ENCODE results near the gene HDGFL2.
A peak's percentile ranks its signal among the peaks of the same experiment; 100 is the strongest.

HDGFL2 gene

GRCh38 chr19:4472174-4472974 lies at the start of gene HDGFL2:
TSS of gene HDGFL2 (plus strand) at chr19:4472297. CDS start at chr19:4472351, 54 bp downstream.
- Histone ChIP-seq H3K4me3 (ENCODE audit: low read depth in 1 of 2, low read length in 2 of 2) (peak within 1 kb of the TSS; percentile 71 to 100), H3K9ac (ENCODE audit: low read depth, low read length) (peak within 1 kb of the TSS; percentile 96), H3K36me3 (ENCODE audit: insufficient read depth, low read length) (peaks cover 25% of the 10 kb centered on the region), H4K20me1 (ENCODE audit: insufficient read depth, low read length) (peaks cover 28% of the 10 kb centered on the region), H3K79me2 (ENCODE audit: insufficient read depth, low read length) (peaks cover 41% of the 10 kb centered on the region), H3K4me2 (ENCODE audit: insufficient read depth, low read length) (peak within 1 kb of the TSS; percentile 95), H3K27me3 (ENCODE audit: insufficient read depth, low read length, poor library complexity) (no peaks in the 10 kb centered on the region), H3K27ac (ENCODE audit: low read length) (peak within 1 kb of the TSS; percentile 84), H3K4me1 (ENCODE audit: insufficient read depth, low read length) (peaks cover 31% of the 10 kb centered on the region), H3K9me3 (ENCODE audit: insufficient read depth, low read length, severe bottlenecking) (no peaks in the 10 kb centered on the region), H2AFZ (ENCODE audit: low read depth, low read length) (peak within 1 kb of the TSS; percentile 78)
- DNase-seq (no peak), ATAC-seq (ENCODE audit: insufficient read depth, low read depth) (no peak)
- TF ChIP-seq EZH2 (IDR thresholded peaks at IDR 0.05; ENCODE audit: borderline replicate concordance, low read depth, low read length, severe bottlenecking) (no peak), CTCF (IDR thresholded peaks at IDR 0.05; ENCODE audit: borderline replicate concordance, extremely low read depth, low read length, poor library complexity, severe bottlenecking) (no peak)

GRCh38 chr19:4423416-4424126 lies 48.5 kb upstream of the HDGFL2 start:
- Histone ChIP-seq H4K20me1 (ENCODE audit: insufficient read depth, low read length) (peaks cover 58% of the 10 kb centered on the region), H2AFZ (ENCODE audit: low read depth, low read length) (no peak overlapping the region), H3K36me3 (ENCODE audit: insufficient read depth, low read length) (peaks cover 86% of the 10 kb centered on the region), H3K9ac (ENCODE audit: low read depth, low read length) (no peak overlapping the region), H3K79me2 (ENCODE audit: insufficient read depth, low read length) (peaks cover 63% of the 10 kb centered on the region), H3K4me1 (ENCODE audit: insufficient read depth, low read length) (no peaks in the 10 kb centered on the region), H3K4me3 (ENCODE audit: low read depth in 1 of 2, low read length in 2 of 2) (no peak overlapping the region), H3K9me3 (ENCODE audit: insufficient read depth, low read length, severe bottlenecking) (no peaks in the 10 kb centered on the region), H3K27ac (ENCODE audit: low read length) (no peak overlapping the region), H3K27me3 (ENCODE audit: insufficient read depth, low read length, poor library complexity) (no peaks in the 10 kb centered on the region), H3K4me2 (ENCODE audit: insufficient read depth, low read length) (no peak overlapping the region)
- DNase-seq = no peak
- ATAC-seq (ENCODE audit: insufficient read depth, low read depth) = no peak
- TF ChIP-seq EZH2 (IDR thresholded peaks at IDR 0.05; ENCODE audit: borderline replicate concordance, low read depth, low read length, severe bottlenecking) (no peak), CTCF (IDR thresholded peaks at IDR 0.05; ENCODE audit: borderline replicate concordance, extremely low read depth, low read length, poor library complexity, severe bottlenecking) (no peak)

GRCh38 chr19:4425537-4425936 lies 46.6 kb upstream of the HDGFL2 start:
- Histone ChIP-seq H4K20me1 (ENCODE audit: insufficient read depth, low read length) (peaks cover 55% of the 10 kb centered on the region), H3K79me2 (ENCODE audit: insufficient read depth, low read length) (peaks cover 57% of the 10 kb centered on the region), H3K9me3 (ENCODE audit: insufficient read depth, low read length, severe bottlenecking) (no peaks in the 10 kb centered on the region), H3K27me3 (ENCODE audit: insufficient read depth, low read length, poor library complexity) (no peaks in the 10 kb centered on the region), H3K4me3 (ENCODE audit: low read depth in 1 of 2, low read length in 2 of 2) (no peak overlapping the region), H3K36me3 (ENCODE audit: insufficient read depth, low read length) (peaks cover 87% of the 10 kb centered on the region), H3K4me1 (ENCODE audit: insufficient read depth, low read length) (no peaks in the 10 kb centered on the region), H3K9ac (ENCODE audit: low read depth, low read length) (no peak overlapping the region), H3K27ac (ENCODE audit: low read length) (no peak overlapping the region), H2AFZ (ENCODE audit: low read depth, low read length) (no peak overlapping the region), H3K4me2 (ENCODE audit: insufficient read depth, low read length) (no peak overlapping the region)
- ATAC-seq (ENCODE audit: insufficient read depth, low read depth) (no peak), DNase-seq (no peak)
- TF ChIP-seq EZH2 (IDR thresholded peaks at IDR 0.05; ENCODE audit: borderline replicate concordance, low read depth, low read length, severe bottlenecking) = no peak
- no peak for TF ChIP-seq CTCF (IDR thresholded peaks at IDR 0.05; ENCODE audit: borderline replicate concordance, extremely low read depth, low read length, poor library complexity, severe bottlenecking)
